ENCODE results near the gene GRIN3B. TPM values are rescaled to one million over a fixed set of nuclear protein-coding genes. Genes with fewer than 3 reads are reported as not detected.
A peak's percentile ranks its signal among the peaks of the same experiment; 100 is the strongest.

Gene GRIN3B
- polyA plus RNA-seq (2013) = 0.30 TPM

GRCh38 chr19:1000095-1000494 is at the start of gene GRIN3B:
TSS of gene GRIN3B (plus strand) at chr19:1000419. CDS start at chr19:1000438, 19 bp downstream.
- Histone ChIP-seq H3K27ac (ENCODE audit: insufficient read depth in 1 of 2, low read depth in 1 of 2, low read length in 2 of 2, poor library complexity in 1 of 2, severe bottlenecking in 2 of 2) (no peak within 1 kb of the TSS), H3K36me3 (ENCODE audit: control insufficient read depth in 4 of 4, insufficient read depth in 4 of 4, low read length in 3 of 4) (peaks cover 0 to 2% (median under 1%) of the 10 kb centered on the region in 4 experiments), H3K9me3 (ENCODE audit: control extremely low read depth in 1 of 5, control insufficient read depth in 4 of 5, insufficient read depth in 2 of 5, low read depth in 1 of 5, low read length in 4 of 5) (no peaks in the 10 kb centered on the region), H3K27me3 (replicated peaks in 2 of 5; ENCODE audit: control insufficient read depth in 4 of 5, insufficient read depth in 5 of 5, low read length in 4 of 5) (peaks cover 0 to 73% (median 20%) of the 10 kb centered on the region in 5 experiments), H3K4me1 (ENCODE audit: control extremely low read depth in 1 of 4, control insufficient read depth in 4 of 4, insufficient read depth in 4 of 4, low read length in 3 of 4) (peaks cover 0 to 26% (median 22%) of the 10 kb centered on the region in 4 experiments), H3K4me3 (ENCODE audit: control insufficient read depth in 1 of 7, extremely low read depth in 1 of 7, insufficient read depth in 4 of 7, low read depth in 2 of 7, low read length in 6 of 7) (peak within 1 kb of the TSS in 5 of 7 experiments; percentile 7 to 52 (median 42))
- peak; percentile 64 to 78 (median 76) for DNase-seq
- CTCF ChIA-PET = interaction anchor here (1.0 to 1.9 kb wide), 3 partner anchors 20 to 60 kb away, joined by 3 to 7 read pairs (median 3); no protein-coding TSS in a partner anchor
- POLR2A ChIA-PET = no interaction called here
- under 1% methylated on average over 35 of the region's 43 CpGs for WGBS (ENCODE audit: insufficient coverage)

- Histone ChIP-seq H3K4me1 (ENCODE audit: control extremely low read depth in 1 of 4, control insufficient read depth in 4 of 4, insufficient read depth in 4 of 4, low read length in 3 of 4) (peaks cover 0 to 57% (median 35%) of the 10 kb centered on the region in 4 experiments), H3K27me3 (replicated peaks in 2 of 5; ENCODE audit: control insufficient read depth in 4 of 5, insufficient read depth in 5 of 5, low read length in 4 of 5) (no peaks in the 10 kb centered on the region), H3K9me3 (ENCODE audit: control extremely low read depth in 1 of 5, control insufficient read depth in 4 of 5, insufficient read depth in 2 of 5, low read depth in 1 of 5, low read length in 4 of 5) (no peaks in the 10 kb centered on the region), H3K36me3 (ENCODE audit: control insufficient read depth in 4 of 4, insufficient read depth in 4 of 4, low read length in 3 of 4) (peaks cover 0 to 6% (median 0%) of the 10 kb centered on the region in 4 experiments), H3K4me3 (ENCODE audit: control insufficient read depth in 1 of 7, extremely low read depth in 1 of 7, insufficient read depth in 4 of 7, low read depth in 2 of 7, low read length in 6 of 7) (peak overlapping the region in 3 of 7 experiments; percentile 28 to 68 (median 54)), H3K27ac (ENCODE audit: insufficient read depth in 1 of 2, low read depth in 1 of 2, low read length in 2 of 2, poor library complexity in 1 of 2, severe bottlenecking in 2 of 2) (peak overlapping the region in 1 of 2 experiments; percentile 66)
- 87% methylated on average over 12 of the region's 14 CpGs for WGBS (ENCODE audit: insufficient coverage)
- no peak for DNase-seq
- CTCF ChIA-PET = interaction anchor here (1.2 kb wide), 1 partner anchor 16 kb away, joined by 3 read pairs; no protein-coding TSS in a partner anchor
- POLR2A ChIA-PET = no interaction called here
Measured at GRCh38 chr19:952049-952679, 48.1 kb upstream of the GRIN3B start.

- H3K27me3 ChIP-seq (replicated peaks in 2 of 5; ENCODE audit: control insufficient read depth in 4 of 5, insufficient read depth in 5 of 5, low read length in 4 of 5) = no peaks in the 10 kb centered on the region
- CTCF ChIA-PET = interaction anchor here (0.6 to 1.3 kb wide), 5 partner anchors 9 to 31 kb away, joined by 3 to 6 read pairs (median 3); partner anchors contain the start of gene WDR18
- H3K27ac ChIP-seq (ENCODE audit: insufficient read depth in 1 of 2, low read depth in 1 of 2, low read length in 2 of 2, poor library complexity in 1 of 2, severe bottlenecking in 2 of 2) = peak overlapping the region in 1 of 2 experiments; percentile 66
- H3K4me3 ChIP-seq (ENCODE audit: control insufficient read depth in 1 of 7, extremely low read depth in 1 of 7, insufficient read depth in 4 of 7, low read depth in 2 of 7, low read length in 6 of 7) = peak overlapping the region in 6 of 7 experiments; percentile 32 to 68 (median 54)
- no peak for DNase-seq
- no peaks in the 10 kb centered on the region for H3K9me3 ChIP-seq (ENCODE audit: control extremely low read depth in 1 of 5, control insufficient read depth in 4 of 5, insufficient read depth in 2 of 5, low read depth in 1 of 5, low read length in 4 of 5)
- POLR2A ChIA-PET = no interaction called here
- H3K36me3 ChIP-seq (ENCODE audit: control insufficient read depth in 4 of 4, insufficient read depth in 4 of 4, low read length in 3 of 4) = peaks cover 0 to 6% (median 0%) of the 10 kb centered on the region in 4 experiments
- peaks cover 0 to 50% (median 29%) of the 10 kb centered on the region in 4 experiments for H3K4me1 ChIP-seq (ENCODE audit: control extremely low read depth in 1 of 4, control insufficient read depth in 4 of 4, insufficient read depth in 4 of 4, low read length in 3 of 4)
- WGBS (ENCODE audit: insufficient coverage) = 36% methylated on average over 7 of the region's 21 CpGs
Measured at GRCh38 chr19:952680-953444, 47.4 kb upstream of the GRIN3B start.

GRCh38 chr19:953445-954271 is 46.6 kb upstream of the GRIN3B start:
- Histone ChIP-seq H3K4me3 (ENCODE audit: control insufficient read depth in 1 of 7, extremely low read depth in 1 of 7, insufficient read depth in 4 of 7, low read depth in 2 of 7, low read length in 6 of 7) (peak overlapping the region in 4 of 7 experiments; percentile 19 to 68 (median 48)), H3K36me3 (ENCODE audit: control insufficient read depth in 4 of 4, insufficient read depth in 4 of 4, low read length in 3 of 4) (peaks cover 0 to under 1% (median 0%) of the 10 kb centered on the region in 4 experiments), H3K9me3 (ENCODE audit: control extremely low read depth in 1 of 5, control insufficient read depth in 4 of 5, insufficient read depth in 2 of 5, low read depth in 1 of 5, low read length in 4 of 5) (no peaks in the 10 kb centered on the region), H3K27ac (ENCODE audit: insufficient read depth in 1 of 2, low read depth in 1 of 2, low read length in 2 of 2, poor library complexity in 1 of 2, severe bottlenecking in 2 of 2) (peak overlapping the region in 1 of 2 experiments; percentile 66), H3K27me3 (replicated peaks in 2 of 5; ENCODE audit: control insufficient read depth in 4 of 5, insufficient read depth in 5 of 5, low read length in 4 of 5) (no peaks in the 10 kb centered on the region), H3K4me1 (ENCODE audit: control extremely low read depth in 1 of 4, control insufficient read depth in 4 of 4, insufficient read depth in 4 of 4, low read length in 3 of 4) (peaks cover 0 to 43% (median 22%) of the 10 kb centered on the region in 4 experiments)
- DNase-seq = no peak
- WGBS (ENCODE audit: insufficient coverage) = 75% methylated on average over 12 of the region's 33 CpGs
- CTCF ChIA-PET = interaction anchor here (1.0 to 1.3 kb wide), 4 partner anchors 8 to 30 kb away, joined by 3 to 6 read pairs (median 3); partner anchors contain the start of gene WDR18
- POLR2A ChIA-PET = no interaction called here

- 97% methylated on average over 13 of the region's 14 CpGs for WGBS (ENCODE audit: insufficient coverage)
- Histone ChIP-seq H3K4me1 (ENCODE audit: control extremely low read depth in 1 of 4, control insufficient read depth in 4 of 4, insufficient read depth in 4 of 4, low read length in 3 of 4) (peaks cover 0 to 38% (median 17%) of the 10 kb centered on the region in 4 experiments), H3K27me3 (replicated peaks in 2 of 5; ENCODE audit: control insufficient read depth in 4 of 5, insufficient read depth in 5 of 5, low read length in 4 of 5) (no peaks in the 10 kb centered on the region), H3K4me3 (ENCODE audit: control insufficient read depth in 1 of 7, extremely low read depth in 1 of 7, insufficient read depth in 4 of 7, low read depth in 2 of 7, low read length in 6 of 7) (no peak overlapping the region), H3K9me3 (ENCODE audit: control extremely low read depth in 1 of 5, control insufficient read depth in 4 of 5, insufficient read depth in 2 of 5, low read depth in 1 of 5, low read length in 4 of 5) (no peaks in the 10 kb centered on the region), H3K36me3 (ENCODE audit: control insufficient read depth in 4 of 4, insufficient read depth in 4 of 4, low read length in 3 of 4) (peaks cover 0 to 6% (median 4%) of the 10 kb centered on the region in 4 experiments), H3K27ac (ENCODE audit: insufficient read depth in 1 of 2, low read depth in 1 of 2, low read length in 2 of 2, poor library complexity in 1 of 2, severe bottlenecking in 2 of 2) (no peak overlapping the region)
- DNase-seq = no peak
- CTCF ChIA-PET = interaction anchor here (1.3 to 2.5 kb wide), 2 partner anchors 28 to 30 kb away, joined by 3 to 7 read pairs; partner anchors contain the start of gene WDR18
- POLR2A ChIA-PET = no interaction called here
Measured at GRCh38 chr19:954272-954671, 45.9 kb upstream of the GRIN3B start.

- Histone ChIP-seq H3K27ac (ENCODE audit: insufficient read depth in 1 of 2, low read depth in 1 of 2, low read length in 2 of 2, poor library complexity in 1 of 2, severe bottlenecking in 2 of 2) (no peak overlapping the region), H3K4me1 (ENCODE audit: control extremely low read depth in 1 of 4, control insufficient read depth in 4 of 4, insufficient read depth in 4 of 4, low read length in 3 of 4) (peaks cover 0 to 34% (median 15%) of the 10 kb centered on the region in 4 experiments), H3K4me3 (ENCODE audit: control insufficient read depth in 1 of 7, extremely low read depth in 1 of 7, insufficient read depth in 4 of 7, low read depth in 2 of 7, low read length in 6 of 7) (no peak overlapping the region), H3K9me3 (ENCODE audit: control extremely low read depth in 1 of 5, control insufficient read depth in 4 of 5, insufficient read depth in 2 of 5, low read depth in 1 of 5, low read length in 4 of 5) (no peaks in the 10 kb centered on the region), H3K36me3 (ENCODE audit: control insufficient read depth in 4 of 4, insufficient read depth in 4 of 4, low read length in 3 of 4) (peaks cover 0 to 12% (median 5%) of the 10 kb centered on the region in 4 experiments), H3K27me3 (replicated peaks in 2 of 5; ENCODE audit: control insufficient read depth in 4 of 5, insufficient read depth in 5 of 5, low read length in 4 of 5) (no peaks in the 10 kb centered on the region)
- DNase-seq = no peak
- ChIA-PET POLR2A (no interaction called here), CTCF (interaction anchor here (1.0 to 2.5 kb wide), 2 partner anchors 27 to 31 kb away, joined by 3 to 7 read pairs; no protein-coding TSS in a partner anchor)
- 96% methylated on average over 41 of the region's 43 CpGs for WGBS (ENCODE audit: insufficient coverage)
Measured at GRCh38 chr19:954672-955494, 45.3 kb upstream of the GRIN3B start.
